M059J (cell line): ENCODE measurements around the gene ARMC9. TPM values are rescaled to one million over a fixed set of nuclear protein-coding genes. Genes with fewer than 3 reads are reported as not detected.
"Not testable (repeated sequence)": the region's sequence is repeated elsewhere in the genome, so short reads cannot be mapped to it uniquely, and the experiment has no call there.

Experiments used
- DNase-seq: peaks from one replicate; pipeline ENCODE4 v3.0.0-alpha.2; 2012; ENCODE audit warnings: low read depth
- total RNA-seq: library from RNA; depleted of rRNA; stranded (reverse); fragments of >200 nt; shearing (Covaris generic); gene quantifications from 2 replicates; pipeline ENCODE4 v1.2.3, GENCODE V29; 2014

ARMC9 gene
- total RNA-seq, 1 experiment from 2014 or later: 68.2 TPM

- DNase-seq: no peak
Measured at GRCh38 chr2:231396058-231396821, 197.8 kb downstream of the ARMC9 start.

GRCh38 chr2:231397011-231397927 is 198.8 kb downstream of the ARMC9 start:
- no peak for DNase-seq

- DNase-seq: no peak
Measured at GRCh38 chr2:231397928-231398294, 199.5 kb downstream of the ARMC9 start.

DNA sequence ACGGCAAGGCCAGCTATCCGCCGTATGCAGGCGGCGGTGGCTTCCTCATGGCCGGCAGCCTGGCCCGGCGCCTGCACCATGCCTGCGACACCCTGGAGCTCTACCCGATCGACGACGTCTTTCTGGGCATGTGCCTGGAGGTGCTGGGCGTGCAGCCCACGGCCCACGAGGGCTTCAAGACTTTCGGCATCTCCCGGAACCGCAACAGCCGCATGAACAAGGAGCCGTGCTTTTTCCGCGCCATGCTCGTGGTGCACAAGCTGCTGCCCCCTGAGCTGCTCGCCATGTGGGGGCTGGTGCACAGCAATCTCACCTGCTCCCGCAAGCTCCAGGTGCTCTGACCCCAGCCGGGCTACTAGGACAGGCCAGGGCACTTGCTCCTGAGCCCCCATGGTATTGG is 200.2 kb downstream of the ARMC9 start:
- DNase-seq: no peak

DNA sequence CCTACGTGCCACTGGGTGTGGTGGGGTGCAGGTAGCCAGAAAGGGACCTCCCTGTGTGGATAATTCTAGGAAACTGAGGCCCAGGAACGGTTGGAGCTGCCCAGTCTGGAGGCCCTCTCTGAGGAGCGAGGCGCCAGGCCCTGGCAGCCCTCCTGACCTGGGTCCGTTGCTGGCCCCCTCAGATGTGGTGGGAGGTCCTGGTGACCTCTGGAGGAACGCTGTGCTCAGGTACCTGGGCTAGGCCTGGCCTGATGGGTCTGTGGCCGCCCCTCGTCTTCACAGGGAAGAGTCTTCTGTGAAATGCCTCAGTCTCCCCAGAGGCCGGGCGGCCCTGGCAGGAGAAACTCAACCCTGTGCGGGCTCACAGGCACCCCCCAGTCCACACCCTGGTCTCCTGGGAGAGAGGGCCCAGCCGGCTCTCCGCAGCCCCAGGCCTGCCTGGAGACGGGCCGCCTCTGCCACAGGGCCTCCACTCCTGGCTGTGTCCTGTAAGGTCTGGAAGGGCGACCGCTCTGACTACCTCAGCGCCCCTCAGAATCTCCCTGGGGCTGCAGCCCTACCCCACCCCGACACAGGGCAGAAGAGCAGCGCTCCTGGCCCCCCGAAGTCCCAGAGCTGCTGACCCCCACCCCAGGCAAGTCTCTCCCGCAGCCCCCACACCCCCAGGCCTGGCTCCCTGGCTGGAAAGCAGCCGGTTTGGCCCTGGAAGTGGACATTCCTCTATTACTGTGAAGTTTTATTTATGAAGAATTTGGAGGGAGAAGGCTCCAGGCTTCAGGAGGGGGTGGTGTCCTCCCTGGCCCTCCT is 200.8 kb downstream of the ARMC9 start:
- DNase-seq: no peak

- peak; percentile 81 for DNase-seq
Measured at GRCh38 chr2:231399853-231400680, 201.6 kb downstream of the ARMC9 start.

DNA sequence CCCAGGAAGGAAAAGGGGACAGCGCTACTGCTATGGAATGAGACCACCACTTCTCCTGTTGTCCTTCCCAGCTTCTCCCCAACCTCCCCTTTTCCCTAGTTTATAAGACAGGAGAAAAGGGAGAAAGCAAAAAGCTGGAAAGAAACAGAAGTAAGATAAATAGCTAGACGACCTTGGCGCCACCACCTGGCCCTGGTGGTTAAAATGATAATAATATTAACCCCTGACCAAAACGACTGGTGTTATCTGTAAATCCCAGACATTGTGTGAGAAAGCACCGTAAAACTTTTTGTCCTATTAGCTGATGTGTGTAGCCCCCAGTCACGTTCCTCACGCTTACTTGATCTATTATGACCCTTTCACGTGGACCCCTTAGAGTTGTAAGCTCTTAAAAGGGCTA is 202.2 kb downstream of the ARMC9 start:
- not testable (repeated sequence) for DNase-seq

DNA sequence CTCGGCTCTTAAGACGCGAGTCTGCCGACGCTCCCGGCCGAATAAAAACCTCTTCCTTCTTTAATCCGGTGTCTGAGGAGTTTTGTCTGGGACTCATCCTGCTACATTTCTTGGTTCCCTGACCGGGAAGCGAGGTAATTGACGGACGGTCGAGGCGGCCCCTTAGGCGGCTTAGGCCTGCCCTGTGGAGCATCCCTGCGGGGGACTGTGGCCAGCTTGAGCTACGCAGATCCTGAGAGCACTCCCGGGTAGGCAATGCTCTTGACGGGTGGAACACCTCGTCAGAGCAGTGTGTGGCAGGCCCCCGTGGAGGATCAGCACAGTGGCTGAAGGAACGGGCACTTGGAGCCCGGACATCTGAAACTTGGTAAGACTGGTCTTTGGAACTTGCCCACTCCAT is 202.7 kb downstream of the ARMC9 start:
- DNase-seq: not testable (repeated sequence)

GRCh38 chr2:231403421-231404182 is 205.2 kb downstream of the ARMC9 start:
- peak; percentile 37 for DNase-seq

DNA sequence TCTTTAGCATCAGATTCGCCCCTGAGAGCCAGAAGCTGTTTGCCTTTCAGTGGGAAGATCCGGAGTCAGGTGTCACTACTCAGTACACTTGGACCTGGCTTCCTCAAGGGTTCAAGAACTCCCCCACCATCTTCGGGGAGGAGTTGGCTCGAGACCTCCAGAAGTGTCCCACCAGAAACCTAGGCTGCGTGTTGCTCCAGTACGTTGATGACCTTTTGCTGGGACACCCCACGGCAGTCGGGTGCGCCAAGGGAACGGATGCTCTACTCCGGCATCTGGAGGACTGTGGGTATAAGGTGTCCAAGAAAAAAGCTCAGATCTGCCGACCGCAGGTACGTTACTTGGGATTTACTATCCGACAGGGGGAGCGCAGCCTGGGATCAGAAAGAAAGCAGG is 205.8 kb downstream of the ARMC9 start:
- DNase-seq: not testable (repeated sequence)

DNA sequence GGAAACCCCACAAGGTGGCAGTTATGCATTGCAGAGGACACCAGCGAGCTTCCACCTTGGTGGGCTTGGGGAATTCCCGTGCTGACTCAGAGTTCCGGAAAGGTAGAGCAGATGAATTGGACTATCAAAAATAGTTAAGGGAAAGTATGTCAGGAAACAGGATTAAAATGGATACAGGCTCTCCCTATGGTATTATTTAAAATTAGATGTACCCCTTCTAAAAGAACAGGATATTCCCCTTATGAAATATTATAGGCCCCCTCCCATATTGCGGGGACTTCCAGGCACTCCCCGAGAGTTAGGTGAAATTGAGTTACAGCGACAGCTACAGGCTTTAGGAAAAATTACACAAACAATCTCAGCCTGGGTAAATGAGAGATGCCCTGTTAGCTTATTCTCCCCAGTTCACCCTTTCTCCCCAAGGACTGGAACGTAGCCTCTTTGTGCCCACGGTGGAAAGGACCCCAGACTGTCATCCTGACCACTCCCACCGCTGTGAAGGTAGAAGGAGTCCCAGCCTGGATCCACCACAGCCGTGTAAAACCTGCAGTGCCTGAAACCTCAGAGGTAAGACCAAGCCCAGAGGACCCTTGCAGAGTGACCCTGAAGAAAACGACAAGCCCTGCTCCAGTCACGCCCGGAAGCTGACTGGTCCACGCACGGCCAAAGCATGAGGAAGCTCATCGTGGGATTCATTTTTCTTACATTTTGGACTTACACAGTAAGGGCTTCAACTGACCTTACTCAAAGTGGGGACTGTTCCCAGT is 207.4 kb downstream of the ARMC9 start:
- DNase-seq: peak; percentile 41

DNA sequence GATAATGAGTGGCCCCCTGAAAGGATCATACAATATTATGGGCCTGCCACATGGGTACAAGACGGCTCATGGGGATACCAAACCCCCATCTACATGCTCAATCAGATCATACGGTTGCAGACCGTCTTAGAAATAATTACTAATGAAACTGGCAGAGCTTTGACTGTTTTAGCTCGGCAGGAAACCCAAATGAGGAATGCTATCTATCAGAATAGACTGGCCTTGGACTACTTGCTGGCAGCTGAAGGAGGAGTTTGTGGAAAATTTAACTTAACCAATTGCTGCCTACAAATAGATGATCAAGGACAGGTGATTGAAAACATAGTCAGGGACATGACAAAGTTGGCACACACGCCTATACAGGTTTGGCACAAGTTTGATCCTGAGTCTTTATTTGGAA is 209.3 kb downstream of the ARMC9 start:
- DNase-seq: not testable (repeated sequence)

DNA sequence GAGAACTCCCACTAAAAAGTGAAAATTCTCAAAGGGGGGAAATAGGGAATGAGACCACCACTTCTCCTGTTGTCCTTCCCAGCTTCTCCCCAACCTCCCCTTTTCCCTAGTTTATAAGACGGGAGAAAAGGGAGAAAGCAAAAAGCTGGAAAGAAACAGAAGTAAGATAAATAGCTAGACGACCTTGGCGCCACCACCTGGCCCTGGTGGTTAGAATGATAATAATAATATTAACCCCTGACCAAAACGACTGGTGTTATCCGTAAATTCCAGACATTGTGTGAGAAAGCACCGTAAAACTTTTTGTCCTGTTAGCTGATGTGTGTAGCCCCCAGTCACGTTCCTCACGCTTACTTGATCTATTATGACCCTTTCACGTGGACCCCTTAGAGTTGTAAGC is 209.9 kb downstream of the ARMC9 start:
- DNase-seq: not testable (repeated sequence)

GRCh38 chr2:231409776-231410175 is 211.3 kb downstream of the ARMC9 start:
- no peak for DNase-seq

- DNase-seq: no peak
Measured at GRCh38 chr2:231410293-231411004, 212.0 kb downstream of the ARMC9 start.

GRCh38 chr2:231411237-231411636 is 212.8 kb downstream of the ARMC9 start:
- no peak for DNase-seq

DNA sequence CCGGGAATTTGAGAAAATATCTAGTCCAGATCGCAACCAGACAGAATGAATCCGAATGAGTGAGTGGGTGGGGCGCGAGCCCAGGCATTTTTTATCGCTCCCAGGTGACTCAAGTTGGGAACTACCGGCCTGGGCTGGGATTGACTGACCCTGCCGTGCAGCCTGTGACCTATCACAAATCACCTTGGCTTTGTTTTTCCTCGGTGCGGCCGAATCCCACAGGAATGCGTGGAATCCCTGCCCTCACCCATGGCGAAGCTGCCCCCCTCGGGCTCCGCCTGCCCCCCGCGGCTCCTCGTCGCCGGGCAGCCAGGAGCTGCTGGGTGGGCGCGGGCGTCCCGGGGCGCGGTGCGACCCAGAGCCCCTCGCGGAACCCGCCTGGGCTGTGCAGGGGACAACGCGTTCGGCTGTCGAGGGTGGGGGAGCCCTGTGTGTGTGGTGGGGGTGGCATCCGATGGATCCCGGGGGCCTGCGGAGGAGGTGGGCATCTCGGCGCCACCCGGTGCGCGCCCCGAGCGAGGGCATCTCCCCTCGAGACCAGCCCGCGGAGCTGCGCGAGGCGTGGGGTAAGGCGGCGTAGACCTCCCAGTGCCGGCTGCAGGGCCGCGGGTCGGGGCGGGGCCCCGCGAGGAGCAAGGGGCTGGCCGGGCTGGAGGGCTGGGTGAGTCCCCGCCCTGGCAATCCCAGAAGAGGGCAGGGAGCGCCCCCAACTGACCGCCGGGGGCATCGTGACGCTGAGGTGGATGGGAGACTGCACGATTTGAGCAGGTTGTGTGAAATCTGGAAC is 213.6 kb downstream of the ARMC9 start:
- peak; percentile 90 for DNase-seq

- DNase-seq: no peak
Measured at GRCh38 chr2:231412618-231412963, 214.2 kb downstream of the ARMC9 start.
